HepG2 (cell line): ENCODE results near the gene PSRC1. TPM values are rescaled to one million over a fixed set of nuclear protein-coding genes. Genes with fewer than 3 reads are reported as not detected.

Experiments used
- ATAC-seq: fragments of 200-7000 bp; cut with Tn5 transposase; 3 replicates; pipeline ENCODE4 v1.9.1; 2020; ENCODE audit warnings: mild to moderate bottlenecking, moderate library complexity
- BruUV-seq: library from RNA; stranded (reverse); fragments of 400-500 nt; replicated peaks from 2 replicates; lab custom pipeline; 2021; lab: Mats Ljungman, UMichigan
- CTCF ChIA-PET: fragments of 300-600 bp; formaldehyde crosslinking; extraction: SDS; loops from one replicate; lab custom pipeline; 2021; ENCODE audit warnings: low total read pairs, inconsistent platforms, low intra/inter-chr PET ratio; lab: Yijun Ruan, JAX
- POLR2A ChIA-PET: fragments of 350-600 bp; sonication (Branson Sonifier 250); formaldehyde crosslinking; loops from one replicate; lab custom pipeline; 2020; ENCODE audit warnings: antibody characterized with exemption, inconsistent platforms; lab: Yijun Ruan, JAX
- DNase-seq: peaks from one replicate; pipeline ENCODE4 v3.0.0-alpha.2; 2015; ENCODE audit warnings: low spot score
- FAIRE-seq: peaks from 3 replicates; lab custom pipeline; 2011; peaks lifted over from hg19 to GRCh38; lab: Jason Lieb, UNC
- H2AFZ ChIP-seq: one replicate; pipeline ENCODE4 v1.6.1; 2011; ENCODE audit warnings: low read length, inconsistent platforms
- H3K27ac ChIP-seq: fragments of 300-600 bp; 3 replicates; pipeline ENCODE4 v1.8.0; 2011; ENCODE audit warnings: mixed run types, mild to moderate bottlenecking, mixed read lengths, low read length, inconsistent platforms; ENCODE audit not compliant: insufficient read depth; ENCODE audit errors: extremely low read length
- H3K27me3 ChIP-seq, 2 experiments: fragments of 200-600 bp in 1 of 2; 2 replicates in 1 of 2; 3 replicates in 1 of 2; pipeline versions ENCODE4 v1.6.0 to v1.8.0; 2011; ENCODE audit warnings: low read length in 2 of 2, mild to moderate bottlenecking in 2 of 2, moderate library complexity in 2 of 2, inconsistent platforms in 1 of 2; ENCODE audit not compliant: insufficient read depth in 2 of 2, control insufficient read depth in 1 of 2
- H3K36me3 ChIP-seq, 2 experiments: fragments of 200-600 bp in 1 of 2; replicated peaks in 1 of 2; 2 replicates in 1 of 2; 3 replicates in 1 of 2; pipeline versions ENCODE4 v1.5.1 to v1.8.0; 2011; ENCODE audit warnings: low read length in 2 of 2, inconsistent platforms in 1 of 2; ENCODE audit not compliant: insufficient read depth in 2 of 2, control insufficient read depth in 1 of 2
- H3K4me1 ChIP-seq: 2 replicates; pipeline ENCODE4 v1.5.1; 2012; ENCODE audit warnings: low read length, inconsistent platforms; ENCODE audit not compliant: insufficient read depth
- H3K4me2 ChIP-seq: 2 replicates; pipeline ENCODE4 v1.6.0; 2011; ENCODE audit warnings: low read depth, low read length, inconsistent platforms
- H3K4me3 ChIP-seq, 3 experiments: fragments of 200-600 bp in 1 of 3; sonication (generic), shearing (Covaris generic) in 1 of 3; replicated peaks in 1 of 3; 2 replicates each; pipeline ENCODE4 v1.5.1; 2011 to 2016; ENCODE audit warnings: low read length in 3 of 3, inconsistent platforms in 2 of 3, low read depth in 2 of 3, mild to moderate bottlenecking in 2 of 3, control low read depth in 1 of 3, mixed read lengths in 1 of 3; ENCODE audit not compliant: insufficient read depth in 1 of 3
- H3K79me2 ChIP-seq: one replicate; pipeline ENCODE4 v1.6.1; 2011; ENCODE audit warnings: low read length, inconsistent platforms; ENCODE audit not compliant: insufficient read depth
- H3K9ac ChIP-seq: 2 replicates; pipeline ENCODE4 v1.6.0; 2011; ENCODE audit warnings: mild to moderate bottlenecking, low read depth, low read length, inconsistent platforms; ENCODE audit not compliant: insufficient read depth
- H3K9me3 ChIP-seq: 2 replicates; pipeline ENCODE4 v1.5.1; 2012; ENCODE audit warnings: mild to moderate bottlenecking, low read length
- H4K20me1 ChIP-seq: 2 replicates; pipeline ENCODE4 v1.6.0; 2011; ENCODE audit warnings: inconsistent platforms, mild to moderate bottlenecking, low read length, moderate library complexity; ENCODE audit not compliant: insufficient read depth
- AHR ChIP-seq: IDR thresholded peaks from 2 replicates; pipeline ENCODE4 v1.6.1; 2018; ENCODE audit warnings: missing genetic modification reagents, missing compliant biosample characterization
- ATF1 ChIP-seq: IDR thresholded peaks from 2 replicates; pipeline ENCODE4 v1.6.1; 2016; ENCODE audit warnings: mild to moderate bottlenecking, control low read depth
- CHD4 ChIP-seq: fragments of 200-600 bp; sonication (generic); IDR thresholded peaks from 2 replicates; pipeline ENCODE4 v1.7.0; 2017; ENCODE audit warnings: mild to moderate bottlenecking, low read length, borderline replicate concordance
- KDM5B ChIP-seq: sonication (generic); formaldehyde crosslinking; IDR thresholded peaks from 2 replicates; pipeline ENCODE4 v1.4.0; 2020; ENCODE audit warnings: missing genetic modification reagents, mild to moderate bottlenecking, borderline replicate concordance
- MAF1 ChIP-seq: sonication (generic); formaldehyde crosslinking; IDR thresholded peaks from 2 replicates; pipeline ENCODE4 v1.5.0; 2020; ENCODE audit warnings: missing genetic modification reagents, borderline replicate concordance
- MAFK ChIP-seq, 2 experiments: IDR thresholded peaks in 1 of 2; conservative IDR thresholded peaks in 1 of 2; 2 replicates each; pipeline ENCODE4 v1.6.1; 2011; ENCODE audit warnings: improper control_type of control experiment in 2 of 2, low read length in 2 of 2
- MTA1 ChIP-seq: sonication (generic); formaldehyde crosslinking; IDR thresholded peaks from 2 replicates; pipeline ENCODE4 v1.4.0; 2020; ENCODE audit warnings: missing genetic modification reagents, mild to moderate bottlenecking, borderline replicate concordance
- TCF7 ChIP-seq: sonication (generic); IDR thresholded peaks from 2 replicates; pipeline ENCODE4 v1.6.1; 2016; ENCODE audit warnings: antibody characterized with exemption, low read depth
- TGIF2 ChIP-seq: IDR thresholded peaks from 2 replicates; pipeline ENCODE4 v1.6.1; 2016; ENCODE audit warnings: control low read depth, missing compliant biosample characterization
- ZNF432 ChIP-seq: sonication (generic); formaldehyde crosslinking; IDR thresholded peaks from 2 replicates; pipeline ENCODE4 v1.5.0; 2020; ENCODE audit warnings: missing genetic modification reagents, mild to moderate bottlenecking, borderline replicate concordance
- WGBS: methylation state at CpG from one replicate; pipeline ENCODE4 v1.1.6; 2017; ENCODE audit warnings: low lambda C conversion rate; 5-methylcytosine and 5-hydroxymethylcytosine counted together
- in situ Hi-C: cut with HindIII; loops from 2 replicates; pipeline ENCODE4 v1.10.0; 2017; ENCODE audit warnings: low pct_unique_long_range_greater_than_20kb; ENCODE audit not compliant: extremely low pct_ligation_motif_present
- intact Hi-C: fragments of 100-400 bp; cut with micrococcal nuclease; formaldehyde crosslinking; loops from one replicate; pipeline ENCODE4 v1.10.0; 2022; ENCODE audit not compliant: unreplicated experiment
- polyA plus RNA-seq, 8 experiments: library from polyadenylated mRNA; depleted of rRNA in 3 of 8; stranded (reverse) in 7 of 8; unstranded in 1 of 8; fragments of >200 nt; fragmentation: Illumina TruSeq in 4 of 8; extraction: Trizol in 4 of 8; gene quantifications; 2 replicates each; pipeline versions ENCODE4 v1.2.1 to v1.2.3, GENCODE V29; 2011 to 2016; ENCODE audit warnings: low read depth in 4 of 8, missing spikeins in 1 of 8, mixed read lengths in 1 of 8; ENCODE audit not compliant: insufficient read depth in 1 of 8
- total RNA-seq, 5 experiments: library from RNA; depleted of rRNA; stranded (reverse); fragments of >200 nt; fragmentation: Illumina TruSeq; extraction: Trizol; gene quantifications; 2 replicates each; pipeline ENCODE4 v1.2.3, GENCODE V29; 2016; ENCODE audit warnings: low read depth in 1 of 5
- TF ChIP-seq, protein P1 (sequence below): sonication (generic); formaldehyde crosslinking; IDR thresholded peaks from 2 replicates; pipeline ENCODE4 v1.4.0; 2020; ENCODE audit warnings: missing genetic modification reagents, borderline replicate concordance
- TF ChIP-seq, protein P2 (sequence below): IDR thresholded peaks from 2 replicates; pipeline ENCODE4 v1.6.1; 2016; ENCODE audit warnings: missing compliant biosample characterization, missing genetic modification reagents, borderline replicate concordance

Gene PSRC1
- total and polyA plus RNA-seq, 2 of the 13 experiments (the other 11 are each of a cell fraction or from before 2014, with no cell fraction given): 28.6 to 30.3 TPM

DNA sequence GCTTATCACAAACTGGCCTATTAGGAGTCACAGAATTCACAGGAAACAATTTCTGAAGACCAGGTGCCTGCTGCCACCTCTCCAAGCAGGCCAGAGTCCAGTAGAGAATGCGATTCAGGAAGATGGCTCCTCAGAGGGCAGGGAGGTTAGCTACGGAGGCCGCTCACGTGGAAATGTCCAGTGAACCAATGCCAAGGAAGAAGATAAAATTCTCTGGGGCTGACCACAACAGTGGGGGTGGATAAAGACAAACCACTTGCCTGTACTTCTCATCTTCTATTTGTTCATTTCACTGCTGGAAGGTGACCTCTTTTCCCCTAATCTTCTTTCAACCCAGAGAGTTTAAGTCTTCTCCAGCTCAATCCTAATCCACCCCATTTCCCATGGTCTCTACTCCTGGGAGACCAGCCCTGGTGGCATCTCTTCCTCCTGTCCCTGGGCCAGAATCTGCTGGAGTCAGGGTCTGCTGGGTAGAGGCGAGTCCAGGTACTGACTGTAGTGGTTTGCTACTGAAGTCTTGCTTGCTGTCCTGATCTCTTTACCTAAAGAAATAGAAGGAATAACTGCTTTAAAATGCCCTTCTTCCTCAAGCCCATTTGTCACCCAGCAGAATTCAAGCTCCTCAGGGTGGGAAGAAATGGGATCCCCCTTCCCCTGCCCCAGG is 3.2 kb downstream of the PSRC1 start (continued):
- no peak for TF ChIP-seq MAFK (conservative IDR thresholded peaks at IDR 0.05 in 1 of 2, IDR thresholded peaks at IDR 0.05 in 1 of 2; ENCODE audit: low read length in 2 of 2)

DNA sequence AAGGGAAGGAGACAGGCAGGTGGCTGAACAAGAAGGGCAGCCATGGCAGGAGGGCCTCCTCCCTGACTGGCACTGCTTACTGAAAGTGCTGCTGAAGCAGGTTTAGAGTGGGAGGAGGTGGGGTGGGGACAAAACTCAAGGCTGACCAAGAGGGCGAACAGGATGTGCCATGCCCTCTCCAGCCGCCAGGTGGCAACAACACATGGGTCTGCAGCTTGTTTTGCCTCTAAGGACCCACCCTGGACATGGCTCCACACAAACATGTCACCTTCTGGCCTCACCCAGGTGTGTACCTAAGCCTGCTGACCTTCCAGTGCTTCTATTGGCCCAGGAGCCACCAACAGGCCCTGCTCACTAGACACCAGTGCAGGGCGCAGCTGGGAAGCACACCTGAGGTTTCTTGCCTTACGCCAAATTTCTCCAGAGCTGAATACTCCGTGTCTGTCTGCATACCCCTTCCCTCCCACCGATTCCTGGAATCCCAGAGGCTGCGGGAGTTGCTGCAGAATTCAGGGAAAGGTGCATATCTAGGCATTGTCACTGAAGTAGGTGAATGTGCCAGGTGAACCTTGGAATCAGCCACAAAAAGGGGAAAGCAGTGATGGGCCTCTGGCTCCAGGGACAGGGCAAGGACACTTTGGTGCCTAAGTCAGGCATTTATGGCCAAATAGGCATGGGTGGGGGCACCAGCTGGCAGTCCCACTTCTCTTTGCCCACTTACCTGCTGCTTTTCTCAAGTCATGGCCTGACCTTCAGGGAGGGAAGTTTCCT is 5.3 kb downstream of the PSRC1 start:
- H3K27ac ChIP-seq: peak overlapping the region; percentile 66
- DNase-seq: peak; percentile 86
- peak overlapping the region; percentile 67 for H3K4me2 ChIP-seq
- peaks cover 88% of the 10 kb centered on the region for H3K4me1 ChIP-seq
- no peaks in the 10 kb centered on the region for H4K20me1 ChIP-seq
- H3K27me3 ChIP-seq: no peaks in the 10 kb centered on the region; a peak in 1 of 5 replicates
- ATAC-seq: peak; percentile 70
- 83% methylated on average over 4 of the region's 7 CpGs for WGBS
- BruUV-seq: no TSS peak
- peaks cover 17% of the 10 kb centered on the region for H3K79me2 ChIP-seq
- H3K4me3 ChIP-seq: peak overlapping the region in 1 of 3 experiments; percentile 19; a peak in 1 of 6 replicates
- peak; percentile 99 for FAIRE-seq
- no peak overlapping the region for H2AFZ ChIP-seq
- ChIA-PET POLR2A (interaction anchor here (0.6 to 4.4 kb wide), 8 partner anchors 18 to 177 kb away, joined by 3 to 28 read pairs (median 6); partner anchors contain the start of genes MYBPHL and SORT1), CTCF (interaction anchor here (1.4 to 1.5 kb wide), 2 partner anchors 14 to 122 kb away, joined by 8 to 18 read pairs; partner anchors contain the start of gene SORT1)
- intact Hi-C loops: loop anchor here (1.0 to 10.0 kb wide), 2 partner anchors 67 to 121 kb away; no protein-coding TSS in a partner anchor
- no peaks in the 10 kb centered on the region for H3K9me3 ChIP-seq
- H3K9ac ChIP-seq: peak overlapping the region; percentile 46
- peaks cover 4 to 12% of the 10 kb centered on the region in 2 experiments; a peak in 2 of 5 replicates for H3K36me3 ChIP-seq
- in situ Hi-C loops: no loop called here
- no peak for TF ChIP-seq ATF1 (CRISPR knock-in tag)
- TF ChIP-seq ZNF432 (CRISPR knock-in tag): no peak
- no peak for TF ChIP-seq MAF1
- peak; percentile 69 for TF ChIP-seq TGIF2 (CRISPR knock-in tag)
- TF ChIP-seq, protein P1, sequence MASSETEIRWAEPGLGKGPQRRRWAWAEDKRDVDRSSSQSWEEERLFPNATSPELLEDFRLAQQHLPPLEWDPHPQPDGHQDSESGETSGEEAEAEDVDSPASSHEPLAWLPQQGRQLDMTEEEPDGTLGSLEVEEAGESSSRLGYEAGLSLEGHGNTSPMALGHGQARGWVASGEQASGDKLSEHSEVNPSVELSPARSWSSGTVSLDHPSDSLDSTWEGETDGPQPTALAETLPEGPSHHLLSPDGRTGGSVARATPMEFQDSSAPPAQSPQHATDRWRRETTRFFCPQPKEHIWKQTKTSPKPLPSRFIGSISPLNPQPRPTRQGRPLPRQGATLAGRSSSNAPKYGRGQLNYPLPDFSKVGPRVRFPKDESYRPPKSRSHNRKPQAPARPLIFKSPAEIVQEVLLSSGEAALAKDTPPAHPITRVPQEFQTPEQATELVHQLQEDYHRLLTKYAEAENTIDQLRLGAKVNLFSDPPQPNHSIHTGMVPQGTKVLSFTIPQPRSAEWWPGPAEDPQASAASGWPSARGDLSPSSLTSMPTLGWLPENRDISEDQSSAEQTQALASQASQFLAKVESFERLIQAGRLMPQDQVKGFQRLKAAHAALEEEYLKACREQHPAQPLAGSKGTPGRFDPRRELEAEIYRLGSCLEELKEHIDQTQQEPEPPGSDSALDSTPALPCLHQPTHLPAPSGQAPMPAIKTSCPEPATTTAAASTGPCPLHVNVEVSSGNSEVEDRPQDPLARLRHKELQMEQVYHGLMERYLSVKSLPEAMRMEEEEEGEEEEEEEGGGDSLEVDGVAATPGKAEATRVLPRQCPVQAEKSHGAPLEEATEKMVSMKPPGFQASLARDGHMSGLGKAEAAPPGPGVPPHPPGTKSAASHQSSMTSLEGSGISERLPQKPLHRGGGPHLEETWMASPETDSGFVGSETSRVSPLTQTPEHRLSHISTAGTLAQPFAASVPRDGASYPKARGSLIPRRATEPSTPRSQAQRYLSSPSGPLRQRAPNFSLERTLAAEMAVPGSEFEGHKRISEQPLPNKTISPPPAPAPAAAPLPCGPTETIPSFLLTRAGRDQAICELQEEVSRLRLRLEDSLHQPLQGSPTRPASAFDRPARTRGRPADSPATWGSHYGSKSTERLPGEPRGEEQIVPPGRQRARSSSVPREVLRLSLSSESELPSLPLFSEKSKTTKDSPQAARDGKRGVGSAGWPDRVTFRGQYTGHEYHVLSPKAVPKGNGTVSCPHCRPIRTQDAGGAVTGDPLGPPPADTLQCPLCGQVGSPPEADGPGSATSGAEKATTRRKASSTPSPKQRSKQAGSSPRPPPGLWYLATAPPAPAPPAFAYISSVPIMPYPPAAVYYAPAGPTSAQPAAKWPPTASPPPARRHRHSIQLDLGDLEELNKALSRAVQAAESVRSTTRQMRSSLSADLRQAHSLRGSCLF (CRISPR knock-in tag): no peak
- no peak for TF ChIP-seq TCF7
- TF ChIP-seq AHR: no peak
- TF ChIP-seq KDM5B (CRISPR knock-in tag): peak; percentile 54
- TF ChIP-seq MTA1 (CRISPR knock-in tag): peak; percentile 19; the same call in 1 of the 2 replicates
- TF ChIP-seq, protein P2, sequence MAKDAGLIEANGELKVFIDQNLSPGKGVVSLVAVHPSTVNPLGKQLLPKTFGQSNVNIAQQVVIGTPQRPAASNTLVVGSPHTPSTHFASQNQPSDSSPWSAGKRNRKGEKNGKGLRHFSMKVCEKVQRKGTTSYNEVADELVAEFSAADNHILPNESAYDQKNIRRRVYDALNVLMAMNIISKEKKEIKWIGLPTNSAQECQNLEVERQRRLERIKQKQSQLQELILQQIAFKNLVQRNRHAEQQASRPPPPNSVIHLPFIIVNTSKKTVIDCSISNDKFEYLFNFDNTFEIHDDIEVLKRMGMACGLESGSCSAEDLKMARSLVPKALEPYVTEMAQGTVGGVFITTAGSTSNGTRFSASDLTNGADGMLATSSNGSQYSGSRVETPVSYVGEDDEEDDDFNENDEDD (CRISPR knock-in tag): peak; percentile 44; the same call in 1 of the 2 replicates
- no peak for TF ChIP-seq CHD4
